AG09319 (cell line): ENCODE results near the gene MYBPH.

ENCODE experiments used
- DNase-seq: peaks from one replicate; pipeline ENCODE4 v3.0.0-alpha.2; 2010; ENCODE audit warnings: low read depth; ENCODE audit errors: extremely low read depth
- CTCF ChIP-seq: IDR thresholded peaks from 2 replicates; pipeline ENCODE4 v1.5.1; 2011; ENCODE audit warnings: low read depth, mild to moderate bottlenecking, inconsistent platforms, low read length, moderate library complexity

The MYBPH gene

GRCh38 chr1:203217139-203217655 lies 41.6 kb upstream of the MYBPH start:
- no peak for DNase-seq
- no peak for TF ChIP-seq CTCF

- peak; percentile 24 for DNase-seq
- peak; percentile 61 for TF ChIP-seq CTCF
Observed at GRCh38 chr1:203216274-203217138, 40.9 kb upstream of the MYBPH start.

DNA sequence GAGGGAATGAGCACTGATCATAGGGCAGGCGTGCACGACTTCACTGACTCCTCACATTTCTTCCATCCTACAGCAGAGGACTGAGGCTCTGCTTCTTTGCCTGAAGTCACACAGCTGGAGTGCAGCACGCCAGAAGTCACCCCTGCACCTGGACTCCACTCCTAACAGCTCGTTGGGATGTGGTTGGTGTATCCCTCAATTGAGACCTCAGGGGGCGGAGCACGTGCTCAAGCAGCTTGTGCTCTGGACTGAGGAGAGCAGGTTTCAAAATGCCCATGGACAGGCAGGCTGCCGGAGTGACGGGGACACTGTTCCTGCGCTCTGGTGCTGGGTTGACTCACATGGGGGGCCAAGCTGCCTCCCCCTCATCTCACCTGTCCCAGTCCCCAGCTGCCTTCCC lies 39.9 kb upstream of the MYBPH start:
- no peak for TF ChIP-seq CTCF
- DNase-seq = no peak

- TF ChIP-seq CTCF = no peak
- DNase-seq = no peak
Observed at GRCh38 chr1:203214871-203215270, 39.2 kb upstream of the MYBPH start.

GRCh38 chr1:203213126-203213525 lies 37.5 kb upstream of the MYBPH start:
- TF ChIP-seq CTCF = no peak
- no peak for DNase-seq

GRCh38 chr1:203211812-203212211 lies 36.2 kb upstream of the MYBPH start:
- DNase-seq = no peak
- no peak for TF ChIP-seq CTCF

DNA sequence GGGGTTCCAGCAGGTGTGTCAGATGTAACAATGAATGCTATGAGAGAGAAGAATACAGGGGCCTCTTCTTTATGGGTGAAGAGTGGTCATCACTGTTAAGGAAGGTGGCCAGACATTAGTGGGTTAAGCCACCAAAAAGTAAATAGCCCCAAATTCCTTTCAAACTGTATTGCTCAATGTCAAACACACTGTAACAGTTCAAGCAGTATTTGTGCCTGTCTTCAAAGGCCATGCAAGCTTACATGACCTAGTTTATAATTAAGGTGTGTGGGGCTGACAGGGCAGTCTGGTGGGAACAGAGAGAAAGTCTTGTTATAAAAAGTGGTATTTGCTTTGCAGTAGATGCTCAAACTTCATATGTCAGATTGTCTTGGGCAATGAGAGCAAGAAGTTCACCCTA lies 35.4 kb upstream of the MYBPH start:
- no peak for TF ChIP-seq CTCF
- DNase-seq = no peak
